ENCODE results near the gene NPHP3. TPM values are rescaled to one million over a fixed set of nuclear protein-coding genes. Genes with fewer than 3 reads are reported as not detected.
A peak's percentile ranks its signal among the peaks of the same experiment; 100 is the strongest.

NPHP3 gene
- total RNA-seq, 2 donors from 2014 or later, result 15.7 to 23.0 TPM

DNA sequence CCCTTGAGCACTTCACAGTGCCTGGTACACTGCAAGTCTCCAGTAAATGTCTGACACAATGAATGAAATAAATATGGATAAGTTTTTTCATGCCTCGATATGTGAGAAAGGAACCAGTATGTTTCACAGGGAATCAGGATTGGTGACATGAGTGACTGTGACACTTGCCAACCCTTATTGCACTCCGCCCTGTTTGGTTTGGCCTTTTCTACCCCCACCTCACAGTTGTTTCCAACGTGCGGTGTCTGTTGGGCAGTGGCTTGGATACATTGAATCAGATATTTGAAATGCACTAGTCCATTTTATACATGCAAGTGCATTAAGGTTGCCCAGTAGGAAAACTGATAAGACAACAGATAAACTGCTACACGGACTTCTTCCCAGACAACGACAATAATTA, 2.0 kb downstream of the NPHP3 start:
- no peak overlapping the region for H3K27ac Mint-ChIP-seq
- H3K4me3 ChIP-seq (ENCODE audit: low read length), result peak overlapping the region; percentile 89
- WGBS, 2 experiments (ENCODE audit: insufficient coverage in 1 of 2, insufficient read length in 1 of 2), result 90% methylated on average over 6 of the region's 6 CpGs; no CpG with 5 or more reads in 1 of the 2 experiments

DNA sequence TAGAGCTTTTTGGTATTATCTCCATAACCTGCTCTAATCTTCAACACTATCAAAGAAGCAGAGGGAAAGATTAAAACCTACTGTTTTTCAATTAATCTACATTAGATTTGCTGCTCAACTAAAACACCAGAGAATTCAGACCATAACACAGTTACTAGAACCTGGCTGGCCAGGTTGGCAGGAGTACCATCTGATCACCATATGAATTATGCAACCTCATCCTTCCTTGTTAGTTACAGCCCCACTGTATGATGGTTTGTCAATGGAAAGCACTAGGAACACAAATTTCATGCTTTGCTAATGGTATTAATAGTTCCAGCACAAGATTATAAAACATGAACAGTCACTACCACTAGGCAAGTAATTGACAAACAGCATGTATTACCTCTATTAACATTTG, 5.8 kb downstream of the NPHP3 start:
- Mint-ChIP-seq H3K27ac (no peak overlapping the region), H3K4me1 (peaks cover 7% of the 10 kb centered on the region), H3K9me3 (no peaks in the 10 kb centered on the region), H3K27me3 (ENCODE audit: insufficient read depth) (no peaks in the 10 kb centered on the region), H3K36me3 (ENCODE audit: low read depth) (peaks cover 33% of the 10 kb centered on the region), H3K4me3 (no peak overlapping the region)
- Histone ChIP-seq H3K4me1 (ENCODE audit: control insufficient read depth, insufficient read depth, low read length) (no peaks in the 10 kb centered on the region), H3K9me3 (ENCODE audit: control insufficient read depth, low read length) (no peaks in the 10 kb centered on the region), H3K9ac (ENCODE audit: extremely low read depth, low read length, poor library complexity, severe bottlenecking) (no peak overlapping the region), H3K27ac (ENCODE audit: low read depth, low read length) (no peak overlapping the region), H3K27me3 (ENCODE audit: control insufficient read depth, insufficient read depth, low read length, poor library complexity, severe bottlenecking) (no peaks in the 10 kb centered on the region), H3K4me3 (ENCODE audit: low read length) (no peak overlapping the region), H3K36me3 (ENCODE audit: control insufficient read depth, insufficient read depth, low read length) (peaks cover 68% of the 10 kb centered on the region)
- TF ChIP-seq, protein P1, sequence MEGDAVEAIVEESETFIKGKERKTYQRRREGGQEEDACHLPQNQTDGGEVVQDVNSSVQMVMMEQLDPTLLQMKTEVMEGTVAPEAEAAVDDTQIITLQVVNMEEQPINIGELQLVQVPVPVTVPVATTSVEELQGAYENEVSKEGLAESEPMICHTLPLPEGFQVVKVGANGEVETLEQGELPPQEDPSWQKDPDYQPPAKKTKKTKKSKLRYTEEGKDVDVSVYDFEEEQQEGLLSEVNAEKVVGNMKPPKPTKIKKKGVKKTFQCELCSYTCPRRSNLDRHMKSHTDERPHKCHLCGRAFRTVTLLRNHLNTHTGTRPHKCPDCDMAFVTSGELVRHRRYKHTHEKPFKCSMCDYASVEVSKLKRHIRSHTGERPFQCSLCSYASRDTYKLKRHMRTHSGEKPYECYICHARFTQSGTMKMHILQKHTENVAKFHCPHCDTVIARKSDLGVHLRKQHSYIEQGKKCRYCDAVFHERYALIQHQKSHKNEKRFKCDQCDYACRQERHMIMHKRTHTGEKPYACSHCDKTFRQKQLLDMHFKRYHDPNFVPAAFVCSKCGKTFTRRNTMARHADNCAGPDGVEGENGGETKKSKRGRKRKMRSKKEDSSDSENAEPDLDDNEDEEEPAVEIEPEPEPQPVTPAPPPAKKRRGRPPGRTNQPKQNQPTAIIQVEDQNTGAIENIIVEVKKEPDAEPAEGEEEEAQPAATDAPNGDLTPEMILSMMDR (conservative IDR thresholded peaks at IDR 0.05), result no peak
- no peak for DNase-seq

More for the DNA sequence above, 2.0 kb downstream of the NPHP3 start:
- TF ChIP-seq, protein P1 (conservative IDR thresholded peaks at IDR 0.05), result no peak
- H3K4me3 Mint-ChIP-seq, result peak overlapping the region; percentile 88
- Histone ChIP-seq H3K9me3 (ENCODE audit: control insufficient read depth, low read length) (no peaks in the 10 kb centered on the region), H3K4me1 (ENCODE audit: control insufficient read depth, insufficient read depth, low read length) (no peaks in the 10 kb centered on the region), H3K9ac (ENCODE audit: extremely low read depth, low read length, poor library complexity, severe bottlenecking) (no peak overlapping the region), H3K27me3 (ENCODE audit: control insufficient read depth, insufficient read depth, low read length, poor library complexity, severe bottlenecking) (no peaks in the 10 kb centered on the region), H3K36me3 (ENCODE audit: control insufficient read depth, insufficient read depth, low read length) (peaks cover 34% of the 10 kb centered on the region), H3K27ac (ENCODE audit: low read depth, low read length) (no peak overlapping the region)
- H3K27me3 Mint-ChIP-seq (ENCODE audit: insufficient read depth), result no peaks in the 10 kb centered on the region
- H3K36me3 Mint-ChIP-seq (ENCODE audit: low read depth), result peaks cover 20% of the 10 kb centered on the region
- DNase-seq, result no peak
- peaks cover 7% of the 10 kb centered on the region for H3K4me1 Mint-ChIP-seq
- no peaks in the 10 kb centered on the region for H3K9me3 Mint-ChIP-seq

DNA sequence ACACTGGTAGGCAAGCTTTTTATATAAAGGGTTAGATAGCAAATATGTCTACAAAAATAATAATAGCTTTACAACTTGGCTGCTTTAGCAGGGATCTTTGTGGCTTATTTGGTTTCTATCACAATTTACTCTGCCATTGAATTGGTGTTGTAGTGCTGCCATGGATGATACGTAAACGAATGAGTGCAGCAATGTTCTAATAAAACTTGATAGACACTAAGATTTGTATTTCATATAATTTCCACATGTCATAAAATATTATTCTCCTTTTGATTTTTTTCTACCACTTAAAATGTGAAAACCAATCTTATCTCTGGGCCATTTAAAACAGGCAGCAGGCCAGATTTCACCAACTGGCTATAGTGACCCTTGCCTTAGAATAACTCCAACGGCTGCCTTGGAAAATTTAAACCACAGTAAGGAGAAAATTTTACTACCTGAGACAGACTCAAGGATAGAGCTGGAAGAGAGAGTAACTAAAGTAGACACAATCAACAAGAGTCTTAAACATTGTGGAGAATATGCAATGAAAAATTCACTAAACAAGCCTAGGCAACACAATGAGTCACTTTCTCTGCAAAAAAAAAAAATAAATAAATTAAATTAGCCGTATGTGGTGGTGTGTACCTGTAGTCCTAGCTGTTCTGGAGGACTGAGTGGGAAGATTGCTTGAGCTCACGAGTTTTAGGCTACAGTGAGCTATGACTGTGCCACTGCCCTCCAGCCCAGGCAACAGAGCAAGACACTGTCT, 8.1 kb downstream of the NPHP3 start:
- Histone ChIP-seq H3K9me3 (ENCODE audit: control insufficient read depth, low read length) (no peaks in the 10 kb centered on the region), H3K4me1 (ENCODE audit: control insufficient read depth, insufficient read depth, low read length) (no peaks in the 10 kb centered on the region), H3K9ac (ENCODE audit: extremely low read depth, low read length, poor library complexity, severe bottlenecking) (no peak overlapping the region), H3K27me3 (ENCODE audit: control insufficient read depth, insufficient read depth, low read length, poor library complexity, severe bottlenecking) (no peaks in the 10 kb centered on the region), H3K27ac (ENCODE audit: low read depth, low read length) (no peak overlapping the region), H3K4me3 (ENCODE audit: low read length) (no peak overlapping the region), H3K36me3 (ENCODE audit: control insufficient read depth, insufficient read depth, low read length) (peaks cover 81% of the 10 kb centered on the region)
- no peak overlapping the region for H3K4me3 Mint-ChIP-seq
- H3K27me3 Mint-ChIP-seq (ENCODE audit: insufficient read depth), result no peaks in the 10 kb centered on the region
- TF ChIP-seq, protein P1 (conservative IDR thresholded peaks at IDR 0.05), result no peak
- no peaks in the 10 kb centered on the region for H3K9me3 Mint-ChIP-seq
- peaks cover 42% of the 10 kb centered on the region for H3K36me3 Mint-ChIP-seq (ENCODE audit: low read depth)
- H3K4me1 Mint-ChIP-seq, result no peaks in the 10 kb centered on the region
- 92% methylated on average over 5 of the region's 5 CpGs; no CpG with 5 or more reads in 1 of the 2 experiments for WGBS, 2 experiments (ENCODE audit: insufficient coverage in 1 of 2, insufficient read length in 1 of 2)
- no peak for DNase-seq
- peak overlapping the region; percentile 74 for H3K27ac Mint-ChIP-seq
